ENCODE results near the gene USP49. TPM values are rescaled to one million over a fixed set of nuclear protein-coding genes. Genes with fewer than 3 reads are reported as not detected.

The USP49 gene
- total RNA-seq, 3 donors from 2014 or later (not counting 1 experiment from before 2014, with no cell fraction given): 6.4 to 15.1 (median 11.5) TPM

DNA sequence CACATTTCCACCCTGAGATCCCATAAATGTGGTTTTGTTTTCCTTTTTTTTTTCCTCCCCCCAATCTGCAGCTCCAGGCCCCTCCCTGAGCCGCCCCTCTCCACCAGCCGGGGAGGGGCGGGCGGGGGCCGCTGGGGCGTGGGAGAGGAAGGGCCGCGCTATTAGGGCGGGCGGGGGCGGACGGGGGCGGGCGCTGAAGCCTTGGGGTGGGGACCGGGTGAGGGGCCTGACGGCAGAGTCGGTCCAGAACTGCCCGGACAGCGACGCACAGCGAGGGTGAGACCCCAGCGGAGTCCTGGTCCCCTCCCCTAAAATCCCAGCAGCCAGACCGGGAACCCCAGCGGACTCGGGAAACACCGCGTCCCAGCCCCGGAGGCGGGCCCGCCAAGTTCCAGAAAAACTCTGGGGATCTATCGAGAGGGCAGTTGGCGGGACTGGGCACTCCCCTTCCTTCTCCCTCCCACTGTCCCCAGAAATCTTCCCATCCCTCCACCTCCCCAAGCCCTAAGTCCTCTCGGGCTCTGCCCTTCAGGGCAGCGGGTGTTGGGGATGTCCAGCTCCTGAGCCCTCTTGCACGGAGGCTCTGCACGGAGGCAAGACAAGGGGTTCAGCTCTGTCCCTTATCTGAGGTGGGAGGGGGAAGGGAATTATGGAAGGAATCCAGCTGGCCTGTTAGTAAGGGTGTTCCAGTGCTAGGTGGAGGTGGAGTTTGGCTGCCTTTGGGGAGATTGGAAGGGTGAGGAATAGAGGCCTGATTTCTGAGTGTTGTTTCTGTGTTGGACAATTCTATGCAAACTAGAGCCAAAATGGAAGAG is 114.4 kb downstream of the USP49 start, which contains the start of gene PRICKLE4:
Gene PRICKLE4 (plus strand): TSS at position 232 of the 815 bp plus-strand sequence. CDS start 2,692 bp downstream, outside the sequence.
- no peak for ATAC-seq

DNA sequence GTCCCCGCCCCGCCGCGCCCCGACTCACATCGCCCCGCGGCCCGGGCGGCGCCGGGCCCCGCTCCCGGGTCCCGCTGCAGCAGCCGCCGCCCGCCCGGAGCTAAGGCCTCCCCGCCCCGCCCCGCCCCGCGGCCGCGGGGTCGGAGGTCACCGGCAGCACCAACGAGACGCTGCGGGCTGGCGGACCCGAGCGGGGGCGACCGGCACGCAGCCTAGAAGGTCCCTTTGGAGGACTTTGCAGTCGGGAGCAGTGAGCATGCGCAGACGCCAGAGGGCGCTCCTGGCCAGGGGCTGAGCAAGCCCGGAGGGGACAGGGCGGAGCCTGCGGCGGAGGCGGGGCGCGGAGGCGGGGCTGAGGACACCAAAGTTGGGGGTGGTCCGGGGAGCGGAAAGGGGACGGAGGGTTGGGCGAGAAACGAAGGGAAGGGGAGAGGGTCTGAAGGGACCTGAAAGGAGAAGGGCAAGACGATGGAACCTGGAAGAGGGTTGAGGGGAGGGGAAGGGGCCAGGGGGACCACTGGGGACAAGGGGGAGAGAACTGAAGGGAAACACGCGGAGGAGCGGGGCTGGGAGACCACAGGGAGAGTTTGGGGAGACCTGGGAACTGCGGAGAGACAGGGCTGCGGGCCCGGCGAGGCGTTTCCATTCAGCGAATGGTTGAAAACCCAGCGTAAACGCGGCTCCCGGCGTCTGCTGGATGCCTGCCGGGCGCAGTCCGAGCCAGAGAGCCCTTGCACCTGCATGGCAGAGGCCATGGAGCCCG is 115.2 kb downstream of the USP49 start, which contains the start of gene FRS3:
Gene FRS3 (minus strand): TSS at position 113 of the 763 bp plus-strand sequence. CDS start 2,913 bp downstream, outside the sequence.
- DNase-seq (peak; percentile 99), ATAC-seq (peak; percentile 96 to 100 (median 98))
- Mint-ChIP-seq H3K4me1 (peaks cover 7 to 22% of the 10 kb centered on the region in 2 donors), H3K4me3 (peak within 1 kb of the TSS; percentile 92), H3K27ac (peak within 1 kb of the TSS in 1 of 2 donors; percentile 80), H3K36me3 (peaks cover 2% of the 10 kb centered on the region), H3K9me3 (no peaks in the 10 kb centered on the region), H3K27me3 (ENCODE audit: low read depth in 2 of 2) (peaks cover 0 to 3% of the 10 kb centered on the region in 2 donors)
- TF ChIP-seq, protein P1, sequence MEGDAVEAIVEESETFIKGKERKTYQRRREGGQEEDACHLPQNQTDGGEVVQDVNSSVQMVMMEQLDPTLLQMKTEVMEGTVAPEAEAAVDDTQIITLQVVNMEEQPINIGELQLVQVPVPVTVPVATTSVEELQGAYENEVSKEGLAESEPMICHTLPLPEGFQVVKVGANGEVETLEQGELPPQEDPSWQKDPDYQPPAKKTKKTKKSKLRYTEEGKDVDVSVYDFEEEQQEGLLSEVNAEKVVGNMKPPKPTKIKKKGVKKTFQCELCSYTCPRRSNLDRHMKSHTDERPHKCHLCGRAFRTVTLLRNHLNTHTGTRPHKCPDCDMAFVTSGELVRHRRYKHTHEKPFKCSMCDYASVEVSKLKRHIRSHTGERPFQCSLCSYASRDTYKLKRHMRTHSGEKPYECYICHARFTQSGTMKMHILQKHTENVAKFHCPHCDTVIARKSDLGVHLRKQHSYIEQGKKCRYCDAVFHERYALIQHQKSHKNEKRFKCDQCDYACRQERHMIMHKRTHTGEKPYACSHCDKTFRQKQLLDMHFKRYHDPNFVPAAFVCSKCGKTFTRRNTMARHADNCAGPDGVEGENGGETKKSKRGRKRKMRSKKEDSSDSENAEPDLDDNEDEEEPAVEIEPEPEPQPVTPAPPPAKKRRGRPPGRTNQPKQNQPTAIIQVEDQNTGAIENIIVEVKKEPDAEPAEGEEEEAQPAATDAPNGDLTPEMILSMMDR (IDR thresholded peaks at IDR 0.05): peak; percentile 77
- H3K9me3 ChIP-seq (ENCODE audit: control insufficient read depth, insufficient read depth, low read length): no peaks in the 10 kb centered on the region
- H3K36me3 ChIP-seq (ENCODE audit: control insufficient read depth, insufficient read depth, low read length): peaks cover 5% of the 10 kb centered on the region
- intact Hi-C loops (cut with micrococcal nuclease): loop anchor here (1.0 to 10.0 kb wide), 4 partner anchors 157 to 765 kb away; no protein-coding TSS in a partner anchor
- under 1% methylated on average over 73 of the region's 73 CpGs for WGBS (ENCODE audit: insufficient coverage)
- H3K4me3 ChIP-seq (ENCODE audit: low read length): peak within 1 kb of the TSS; percentile 40
- no peak within 1 kb of the TSS for H3K27ac ChIP-seq (ENCODE audit: low read length)
- H3K4me1 ChIP-seq (ENCODE audit: control insufficient read depth, insufficient read depth, low read length): peaks cover 22% of the 10 kb centered on the region
- H3K27me3 ChIP-seq (ENCODE audit: control insufficient read depth, insufficient read depth, low read length): no peaks in the 10 kb centered on the region

More for the DNA sequence above, 114.4 kb downstream of the USP49 start, which contains the start of gene PRICKLE4:
- peak within 1 kb of the TSS in 1 of 2 donors; percentile 80 for H3K27ac Mint-ChIP-seq
- TF ChIP-seq, protein P1 (IDR thresholded peaks at IDR 0.05): no peak
- intact Hi-C loops (cut with micrococcal nuclease): loop anchor here (1.0 to 10.0 kb wide), 4 partner anchors 156 to 764 kb away; no protein-coding TSS in a partner anchor
- Histone ChIP-seq H3K27me3 (ENCODE audit: control insufficient read depth, insufficient read depth, low read length) (no peaks in the 10 kb centered on the region), H3K36me3 (ENCODE audit: control insufficient read depth, insufficient read depth, low read length) (no peaks in the 10 kb centered on the region), H3K4me3 (ENCODE audit: low read length) (peak within 1 kb of the TSS; percentile 40), H3K4me1 (ENCODE audit: control insufficient read depth, insufficient read depth, low read length) (peaks cover 30% of the 10 kb centered on the region), H3K9me3 (ENCODE audit: control insufficient read depth, insufficient read depth, low read length) (no peaks in the 10 kb centered on the region), H3K27ac (ENCODE audit: low read length) (no peak within 1 kb of the TSS)
- H3K9me3 Mint-ChIP-seq: no peaks in the 10 kb centered on the region
- no peak for DNase-seq
- H3K4me1 Mint-ChIP-seq: peaks cover 7 to 24% of the 10 kb centered on the region in 2 donors
- H3K4me3 Mint-ChIP-seq: peak within 1 kb of the TSS; percentile 92
- WGBS (ENCODE audit: insufficient coverage): 2% methylated on average over 30 of the region's 36 CpGs
- H3K27me3 Mint-ChIP-seq (ENCODE audit: low read depth in 2 of 2): peaks cover 0 to 3% of the 10 kb centered on the region in 2 donors
- no peaks in the 10 kb centered on the region for H3K36me3 Mint-ChIP-seq

DNA sequence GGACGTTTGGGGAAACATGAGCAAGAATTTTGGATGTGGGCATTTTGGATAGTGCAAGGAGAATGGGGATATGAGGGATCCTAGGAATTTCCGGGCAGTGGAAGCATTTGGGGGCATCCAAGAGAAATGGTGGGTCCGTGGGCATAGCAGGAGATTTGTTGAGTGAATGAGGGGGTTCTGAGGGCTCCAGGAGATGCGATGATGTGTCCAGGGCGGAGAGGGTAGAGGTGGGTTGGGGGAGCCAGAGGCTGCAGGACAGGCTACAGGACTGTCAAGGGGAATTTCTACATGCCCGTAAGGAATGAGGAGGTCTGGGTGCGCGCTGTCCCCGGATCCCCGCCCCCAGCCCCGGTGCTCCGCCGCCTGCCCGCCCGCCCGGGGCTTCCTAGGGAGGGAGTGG is 115.8 kb downstream of the USP49 start:
- H3K9me3 Mint-ChIP-seq: no peaks in the 10 kb centered on the region
- peaks cover 8% of the 10 kb centered on the region for H3K36me3 Mint-ChIP-seq
- Histone ChIP-seq H3K4me1 (ENCODE audit: control insufficient read depth, insufficient read depth, low read length) (peaks cover 17% of the 10 kb centered on the region), H3K27me3 (ENCODE audit: control insufficient read depth, insufficient read depth, low read length) (no peaks in the 10 kb centered on the region), H3K27ac (ENCODE audit: low read length) (no peak overlapping the region), H3K36me3 (ENCODE audit: control insufficient read depth, insufficient read depth, low read length) (peaks cover 11% of the 10 kb centered on the region), H3K9me3 (ENCODE audit: control insufficient read depth, insufficient read depth, low read length) (no peaks in the 10 kb centered on the region), H3K4me3 (ENCODE audit: low read length) (peak overlapping the region; percentile 37)
- DNase-seq: no peak
- peak overlapping the region in 1 of 2 donors; percentile 80 for H3K27ac Mint-ChIP-seq
- H3K27me3 Mint-ChIP-seq (ENCODE audit: low read depth in 2 of 2): peaks cover 0 to 3% of the 10 kb centered on the region in 2 donors
- peak overlapping the region; percentile 89 for H3K4me3 Mint-ChIP-seq
- H3K4me1 Mint-ChIP-seq: peaks cover 7 to 22% of the 10 kb centered on the region in 2 donors
- TF ChIP-seq, protein P1 (IDR thresholded peaks at IDR 0.05): no peak
- intact Hi-C loops (cut with micrococcal nuclease): no loop called here
- WGBS (ENCODE audit: insufficient coverage): 7% methylated on average over 16 of the region's 16 CpGs
- ATAC-seq: no peak

All from natural killer cell (primary cell).